Stimulated activated CD8-positive, alpha-beta memory T cell treated with anti-CD3 and anti-CD28 coated beads, Interleukin-15, amount 100 ng/mL, for 4 hours (primary cell): Measurements from ENCODE around the gene PPT2.

Source experiments
- DNase-seq, 2 donors: peaks; one replicate each; pipeline ENCODE4 v3.0.0-alpha.2; 2020; ENCODE audit warnings: low read depth in 2 of 2

Gene PPT2

DNA sequence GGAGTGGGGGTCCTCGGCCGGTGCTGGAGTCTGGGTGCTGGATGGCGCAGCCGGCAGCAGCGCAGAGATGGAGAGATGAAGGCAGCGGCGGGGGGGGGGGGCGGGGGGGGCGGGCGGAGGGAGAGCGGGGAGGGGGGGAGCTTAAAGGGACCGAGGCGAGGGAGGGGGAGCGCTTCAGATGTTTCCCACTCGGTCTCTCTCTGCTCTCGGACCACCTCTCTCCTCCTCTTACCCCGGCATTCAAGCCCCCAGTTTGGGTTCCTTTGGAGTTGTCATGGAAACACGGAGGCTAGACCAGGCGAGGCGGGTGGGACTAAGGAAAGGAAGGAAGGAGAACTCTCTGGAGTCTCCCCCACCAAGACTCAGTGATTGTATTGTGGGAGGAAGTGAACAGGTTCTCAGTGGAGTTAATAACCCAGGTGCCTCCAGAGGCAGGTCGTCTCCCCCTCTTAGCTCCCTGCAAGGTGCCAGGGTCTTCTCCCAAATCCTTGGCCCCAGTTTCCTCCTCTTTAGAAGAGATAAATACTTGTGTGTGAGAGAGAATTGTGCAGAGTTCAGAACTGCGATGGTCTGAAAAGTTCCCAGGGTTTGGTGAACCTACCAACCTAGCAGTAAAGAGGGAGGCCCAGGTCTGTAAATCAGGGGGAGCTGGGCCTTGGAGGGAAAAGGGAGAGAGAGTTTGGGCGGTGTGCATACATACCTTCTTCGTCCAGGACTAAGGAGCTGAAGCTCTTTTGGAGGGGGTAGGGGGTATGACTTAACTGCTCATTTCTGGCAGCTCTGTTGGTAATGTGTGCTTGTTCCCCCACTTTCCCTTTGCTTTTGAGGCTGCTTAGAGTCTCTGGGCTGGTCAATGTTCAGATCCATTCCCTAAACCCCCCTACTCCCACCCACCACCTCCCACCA, 1.8 kb upstream of the PPT2 start, which contains the start of gene PRRT1:
Gene PRRT1, minus strand, starts transcription at position 77 of the 906 bp plus-strand sequence. CDS start 112 bp downstream, outside the sequence.
- DNase-seq = no peak

- DNase-seq = no peak
These were observed 975 bp upstream of the PPT2 start for GRCh38 chr6:32152769-32153563.

GRCh38 chr6:32154514-32155161, 697 bp downstream of the PPT2 start:
- peak; percentile 26 to 38 for DNase-seq

- DNase-seq = no peak
These were observed 3.0 kb downstream of the PPT2 start for GRCh38 chr6:32156891-32157290.

DNA sequence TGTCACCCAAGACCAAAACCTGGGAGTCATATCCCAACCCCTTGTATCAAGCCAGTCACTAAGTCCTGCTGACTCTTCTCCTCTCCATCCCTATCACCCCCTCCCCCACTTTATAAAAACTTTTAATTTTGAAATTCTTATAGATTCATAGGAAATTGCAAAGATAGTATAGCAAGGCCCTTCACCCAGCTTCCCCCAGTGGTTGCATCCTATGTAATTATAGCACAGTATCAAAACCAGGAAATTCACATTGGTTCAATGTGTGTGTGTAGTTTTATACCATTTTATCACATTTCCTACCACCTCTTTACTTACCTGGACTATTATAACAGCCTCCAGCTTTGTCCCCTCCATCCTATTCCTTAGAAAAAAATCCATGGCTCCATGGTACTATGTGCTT, 4.1 kb downstream of the PPT2 start:
- no peak for DNase-seq

DNA sequence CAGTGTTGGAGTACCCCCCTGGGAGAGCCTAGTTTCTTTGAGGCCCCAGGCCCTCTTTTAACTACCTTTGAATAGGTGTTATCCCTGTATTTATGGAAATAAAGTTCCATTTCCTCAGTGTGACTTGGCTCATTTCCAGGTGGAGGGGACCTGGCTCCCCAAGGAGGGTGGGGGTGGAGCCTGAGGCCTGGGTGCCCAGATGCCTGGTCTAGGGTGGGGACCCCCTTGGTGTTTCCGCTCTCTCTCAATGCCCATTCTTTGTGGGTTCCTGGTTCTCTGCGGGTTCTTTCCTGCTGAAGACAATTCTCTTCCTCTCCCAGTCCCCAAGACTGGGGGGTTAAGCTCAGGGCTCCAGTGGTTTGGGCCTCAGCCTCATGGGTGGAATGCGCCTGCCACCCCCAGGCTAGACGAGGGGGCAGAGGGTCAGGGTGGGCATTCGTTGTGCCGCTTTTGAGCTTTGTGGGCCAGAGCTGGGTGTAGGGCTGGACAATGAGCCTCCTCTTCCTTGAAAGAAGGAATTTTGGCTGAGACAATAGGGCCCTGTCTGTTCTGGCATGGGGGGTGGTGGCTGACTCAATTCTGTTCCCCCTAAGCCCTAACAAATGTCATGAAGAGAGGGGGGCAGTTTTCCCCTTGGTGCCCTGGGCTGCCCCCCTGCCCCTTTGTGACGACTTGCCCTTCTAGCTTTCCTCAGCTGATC, 9.8 kb downstream of the PPT2 start:
- no peak for DNase-seq

GRCh38 chr6:32164295-32164694, 10.4 kb downstream of the PPT2 start, which contains the start of gene EGFL8:
EGFL8 (plus strand) TSS chr6:32164595; CDS start chr6:32166166, 1,571 bp downstream.
- DNase-seq = no peak

- no peak for DNase-seq
These were observed 12.6 kb downstream of the PPT2 start for GRCh38 chr6:32166411-32167061.

DNA sequence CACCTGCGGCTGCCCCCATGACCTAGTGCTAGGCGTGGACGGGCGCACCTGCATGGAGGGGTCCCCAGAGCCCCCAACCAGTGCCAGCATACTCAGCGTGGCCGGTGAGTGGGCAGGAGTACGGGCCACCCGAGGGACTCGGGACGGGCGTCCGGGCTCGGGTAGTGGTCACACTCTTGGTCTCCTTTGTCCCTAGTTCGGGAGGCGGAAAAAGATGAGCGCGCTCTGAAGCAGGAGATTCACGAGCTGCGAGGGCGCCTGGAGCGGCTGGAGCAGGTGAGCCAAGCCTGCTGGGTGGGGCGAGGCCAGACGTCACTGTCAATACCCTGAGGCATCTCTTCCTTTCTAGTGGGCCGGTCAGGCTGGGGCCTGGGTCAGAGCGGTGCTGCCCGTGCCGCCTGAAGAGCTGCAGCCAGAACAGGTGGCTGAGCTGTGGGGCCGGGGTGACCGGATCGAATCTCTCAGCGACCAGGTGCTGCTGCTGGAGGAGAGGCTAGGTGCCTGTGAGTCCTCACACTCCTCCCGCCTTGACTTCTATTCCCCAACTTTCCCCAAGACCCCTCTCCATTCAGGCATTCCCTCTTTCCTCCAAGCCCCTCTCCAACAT, 13.3 kb downstream of the PPT2 start:
- no peak for DNase-seq

GRCh38 chr6:32167761-32168262, 13.9 kb downstream of the PPT2 start:
- DNase-seq = no peak

GRCh38 chr6:32168350-32168749, 14.4 kb downstream of the PPT2 start:
- no peak for DNase-seq

DNA sequence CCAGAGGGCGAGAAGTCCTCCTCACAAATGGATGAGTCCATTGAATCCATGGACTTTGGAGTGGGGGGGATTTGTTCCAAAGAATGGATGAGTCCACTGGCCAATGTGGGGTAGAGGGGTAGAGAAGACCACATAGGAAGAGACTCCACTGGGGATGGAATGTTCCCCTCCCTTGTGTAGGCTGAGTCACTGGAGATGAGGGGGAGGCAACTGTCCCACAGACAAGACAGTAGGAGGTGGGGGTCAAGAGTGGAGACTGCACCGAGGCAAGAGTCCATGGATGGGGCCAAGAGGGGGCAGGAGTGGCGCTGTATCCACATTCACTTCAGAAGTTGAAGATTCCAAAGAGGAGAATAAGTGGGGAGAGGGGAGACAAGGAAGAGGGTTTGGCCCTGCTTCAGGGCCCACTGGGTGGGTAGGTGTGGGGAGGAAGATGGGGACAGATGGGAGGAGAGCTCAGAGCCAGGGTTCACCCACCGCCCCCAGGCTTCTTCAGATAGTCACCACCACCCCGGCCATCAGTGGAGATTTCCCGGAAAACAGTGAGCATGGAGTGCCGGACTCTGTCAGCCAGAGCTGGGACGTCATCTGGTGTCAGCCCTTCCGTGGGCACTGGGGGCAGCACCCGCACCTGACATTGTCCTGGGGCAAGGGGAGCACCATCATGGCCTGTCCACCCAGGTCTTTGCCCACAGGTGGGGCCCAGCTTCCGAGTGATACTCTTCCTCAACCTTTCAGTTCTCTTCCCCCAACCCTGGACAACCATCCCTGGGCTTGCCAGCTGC, 15.1 kb downstream of the PPT2 start:
- no peak for DNase-seq

DNA sequence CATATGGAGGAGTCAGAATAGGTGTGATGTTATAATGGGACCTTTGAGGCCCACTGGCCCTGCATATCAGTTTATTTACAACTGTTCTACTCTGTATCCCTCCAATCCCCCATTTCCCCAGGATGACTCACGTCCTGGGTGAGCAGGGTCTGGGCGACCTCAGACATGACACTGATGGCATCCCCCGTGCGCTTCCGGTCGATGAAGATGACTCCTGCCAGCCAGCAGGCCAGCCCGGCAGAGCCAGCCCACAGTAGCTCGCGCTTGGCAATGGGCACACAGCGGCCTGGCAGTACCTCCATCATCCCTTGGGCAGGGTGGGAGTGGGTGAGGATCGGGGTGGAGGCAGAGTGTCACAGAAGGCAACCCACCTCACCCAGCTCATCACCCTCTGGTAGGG, 16.4 kb downstream of the PPT2 start:
- no peak for DNase-seq

- DNase-seq = no peak
These were observed 17.3 kb downstream of the PPT2 start for GRCh38 chr6:32171234-32171633.

DNA sequence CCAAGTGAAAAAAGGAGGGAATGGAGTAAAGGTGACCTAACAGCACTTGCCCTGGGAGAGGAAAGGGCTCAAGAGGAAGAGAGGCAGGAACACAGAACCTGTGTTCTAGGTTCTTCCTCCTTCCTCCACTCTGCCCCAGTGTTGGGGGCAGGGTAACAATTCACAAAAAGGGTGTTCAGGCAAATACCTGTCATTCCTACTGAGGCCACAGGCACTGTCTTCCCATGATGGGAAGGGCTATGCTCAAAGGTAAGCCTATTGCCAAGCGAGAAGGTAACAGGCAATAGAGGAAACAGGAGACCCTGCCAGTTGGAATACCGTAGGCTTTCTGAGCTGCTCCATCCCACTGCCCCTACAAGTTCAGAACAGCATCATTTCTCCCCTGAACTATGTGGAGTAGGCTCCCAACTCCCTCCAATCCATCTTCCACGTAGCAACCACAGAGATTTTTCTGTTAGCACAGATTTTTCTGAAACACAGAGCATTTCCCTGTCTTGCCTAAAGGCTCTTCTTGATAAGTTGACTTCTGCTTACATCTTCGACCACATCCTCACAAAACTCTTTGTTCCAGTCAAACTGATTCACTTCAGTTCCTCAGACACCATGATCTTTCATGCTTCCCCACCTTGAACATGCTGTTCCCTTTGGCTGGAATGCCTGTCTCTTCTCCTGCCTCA, 19.2 kb downstream of the PPT2 start:
- no peak for DNase-seq

GRCh38 chr6:32174416-32174815, 20.5 kb downstream of the PPT2 start:
- no peak for DNase-seq

DNA sequence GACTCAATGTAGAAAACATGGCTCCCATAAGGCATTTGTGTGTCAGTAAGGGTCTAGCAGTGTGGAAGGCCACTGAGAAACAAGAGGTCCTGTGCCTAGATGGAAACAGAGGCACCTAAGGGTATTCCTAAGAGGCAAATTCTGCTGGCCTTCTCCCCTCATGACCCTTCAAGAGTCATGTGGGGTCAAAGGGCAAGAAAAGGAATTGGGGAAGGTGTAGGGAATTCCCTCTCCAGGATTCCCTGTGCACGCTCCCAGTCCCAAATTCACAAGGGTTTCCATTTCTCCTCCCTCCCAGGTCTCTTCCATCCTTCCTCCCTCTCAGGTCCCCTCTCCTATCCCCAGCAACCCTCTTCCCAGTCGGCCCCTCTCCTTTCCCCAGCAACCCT, 21.4 kb downstream of the PPT2 start:
- DNase-seq = no peak

DNA sequence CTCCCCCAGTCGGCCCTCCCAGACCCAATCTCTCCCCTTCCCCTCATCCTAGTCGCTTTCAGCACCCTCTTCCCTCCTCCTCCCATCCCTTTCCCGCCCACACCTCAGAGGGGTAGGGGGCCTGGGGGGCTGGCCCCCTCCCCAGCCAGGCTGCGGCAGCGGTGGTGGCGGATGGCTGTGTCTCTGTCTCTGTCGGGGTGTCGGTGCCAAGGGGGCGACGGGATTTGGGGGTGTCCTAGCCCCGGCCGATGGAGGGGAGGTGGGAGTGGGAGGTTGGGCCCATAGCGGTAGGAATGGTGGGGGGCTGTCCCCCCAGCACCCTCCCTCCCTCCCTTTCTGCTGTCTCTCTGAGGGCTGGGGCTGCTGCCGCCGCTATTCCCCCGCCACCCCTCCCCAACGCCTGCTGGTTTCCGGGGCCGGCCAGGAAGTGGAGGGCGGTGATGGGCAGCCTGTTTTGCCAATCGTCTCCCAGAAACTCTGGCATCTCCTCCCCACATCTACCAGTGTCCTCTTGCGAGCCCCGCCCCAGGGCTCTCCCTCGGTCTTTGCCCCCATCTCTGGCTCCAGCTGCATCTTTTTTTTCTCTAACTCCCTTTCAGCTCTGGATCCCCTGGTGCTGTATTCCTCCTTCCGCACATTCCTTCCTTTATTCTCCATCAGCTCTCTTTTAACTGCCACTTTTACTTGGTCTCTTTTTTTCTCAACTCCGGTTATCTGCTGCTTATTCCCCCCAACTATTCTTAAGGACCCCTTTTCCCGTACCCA, 22.0 kb downstream of the PPT2 start, which contains the start of gene AGPAT1:
Gene AGPAT1, minus strand, starts transcription at position 374 of the 765 bp plus-strand sequence. CDS start 4,588 bp downstream, outside the sequence.
- peak; percentile 94 to 96 for DNase-seq
